ENCODE results near the gene CPA2. TPM values are rescaled to one million over a fixed set of nuclear protein-coding genes. Genes with fewer than 3 reads are reported as not detected.

The CPA2 gene
- total and polyA plus RNA-seq, 9 donors, result 0.05 to 3.6 (median 0.80) TPM; not detected in 4

GRCh38 chr7:130337410-130337971 is 70.8 kb downstream of the CPA2 start:
- TF ChIP-seq POLR2A (IDR thresholded peaks at IDR 0.05) (no peak), EP300 (IDR thresholded peaks at IDR 0.05) (no peak)
- TF ChIP-seq, protein P1, sequence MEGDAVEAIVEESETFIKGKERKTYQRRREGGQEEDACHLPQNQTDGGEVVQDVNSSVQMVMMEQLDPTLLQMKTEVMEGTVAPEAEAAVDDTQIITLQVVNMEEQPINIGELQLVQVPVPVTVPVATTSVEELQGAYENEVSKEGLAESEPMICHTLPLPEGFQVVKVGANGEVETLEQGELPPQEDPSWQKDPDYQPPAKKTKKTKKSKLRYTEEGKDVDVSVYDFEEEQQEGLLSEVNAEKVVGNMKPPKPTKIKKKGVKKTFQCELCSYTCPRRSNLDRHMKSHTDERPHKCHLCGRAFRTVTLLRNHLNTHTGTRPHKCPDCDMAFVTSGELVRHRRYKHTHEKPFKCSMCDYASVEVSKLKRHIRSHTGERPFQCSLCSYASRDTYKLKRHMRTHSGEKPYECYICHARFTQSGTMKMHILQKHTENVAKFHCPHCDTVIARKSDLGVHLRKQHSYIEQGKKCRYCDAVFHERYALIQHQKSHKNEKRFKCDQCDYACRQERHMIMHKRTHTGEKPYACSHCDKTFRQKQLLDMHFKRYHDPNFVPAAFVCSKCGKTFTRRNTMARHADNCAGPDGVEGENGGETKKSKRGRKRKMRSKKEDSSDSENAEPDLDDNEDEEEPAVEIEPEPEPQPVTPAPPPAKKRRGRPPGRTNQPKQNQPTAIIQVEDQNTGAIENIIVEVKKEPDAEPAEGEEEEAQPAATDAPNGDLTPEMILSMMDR (IDR thresholded peaks at IDR 0.05), result no peak
- DNase-seq, result no peak
- H3K9me3 ChIP-seq, result no peaks in the 10 kb centered on the region
- no peaks in the 10 kb centered on the region for H3K36me3 ChIP-seq
- WGBS, 3 donors, result 77 to 85% (median 83%) methylated on average over 6 of the region's 6 CpGs
- H3K27ac ChIP-seq, result no peak overlapping the region
- H3K4me1 ChIP-seq (ENCODE audit: insufficient read depth), result no peaks in the 10 kb centered on the region
- H3K27me3 ChIP-seq, result no peaks in the 10 kb centered on the region
- intact Hi-C loops (cut with DNase I), result no loop called here
- no peak overlapping the region for H3K4me3 ChIP-seq

DNA sequence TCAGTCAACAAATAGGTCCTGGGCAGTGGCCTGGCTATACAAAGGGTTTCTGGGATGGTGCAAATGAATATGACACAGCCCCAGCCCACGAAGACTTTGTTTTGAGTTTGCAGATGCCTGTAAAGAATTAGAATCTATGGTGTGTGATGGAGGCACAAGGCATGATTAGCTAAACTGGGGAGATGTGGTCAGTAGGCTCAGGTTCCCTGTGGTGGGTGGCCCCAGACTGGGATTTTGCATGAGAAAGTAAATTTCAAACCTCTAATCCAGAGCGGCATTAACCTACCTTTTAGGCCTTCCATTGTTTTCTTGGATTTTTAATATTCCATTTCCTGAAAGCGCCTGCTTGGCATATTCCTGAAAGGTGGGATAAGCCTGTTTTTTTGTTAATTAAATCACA is 71.6 kb downstream of the CPA2 start:
- Histone ChIP-seq H3K9me3 (no peaks in the 10 kb centered on the region), H3K4me3 (no peak overlapping the region), H3K27me3 (no peaks in the 10 kb centered on the region), H3K27ac (no peak overlapping the region), H3K4me1 (ENCODE audit: insufficient read depth) (no peaks in the 10 kb centered on the region), H3K36me3 (no peaks in the 10 kb centered on the region)
- 93 to 98% (median 97%) methylated on average over 3 of the region's 3 CpGs for WGBS, 3 donors
- TF ChIP-seq, protein P1 (IDR thresholded peaks at IDR 0.05), result no peak
- TF ChIP-seq POLR2A (IDR thresholded peaks at IDR 0.05) (no peak), EP300 (IDR thresholded peaks at IDR 0.05) (no peak)
- no peak for DNase-seq
- intact Hi-C loops (cut with DNase I), result no loop called here

Other genes starting within 250 kb of the CPA2 start
- 10 to 100 TPM in 6 of 7 donors, 1 to 10 TPM in 1; 7.2 to 16.5 (median 12.8) TPM for gene ZC3HC1, start 215.5 kb upstream of the CPA2 start, total RNA-seq
- 10 to 100 TPM; 10.7 to 13.3 TPM for gene ZC3HC1, start 215.5 kb upstream of the CPA2 start, polyA plus RNA-seq
- gene KLHDC10, start 196.3 kb upstream of the CPA2 start, total RNA-seq, result 10 to 100 TPM; 11.3 to 36.4 (median 28.5) TPM
- 10 to 100 TPM; 11.8 to 25.0 TPM for gene KLHDC10, start 196.3 kb upstream of the CPA2 start, polyA plus RNA-seq
- 10 to 100 TPM in 6 of 7 donors, 1 to 10 TPM in 1; 7.6 to 26.1 (median 15.5) TPM for gene TMEM209, start 61.5 kb upstream of the CPA2 start, total RNA-seq
- gene TMEM209, start 61.5 kb upstream of the CPA2 start, polyA plus RNA-seq, result 10 to 100 TPM in 1 of 2 donors, 1 to 10 TPM in 1; 7.8 to 13.1 TPM
- gene SSMEM1, start 59.0 kb upstream of the CPA2 start, total RNA-seq, result not detected
- not detected for gene SSMEM1, start 59.0 kb upstream of the CPA2 start, polyA plus RNA-seq
- gene CPA4, start 26.3 kb downstream of the CPA2 start, total RNA-seq, result under 1 TPM in 4 of 7 donors, not detected in 3; 0.27 to 0.48 (median 0.33) TPM
- 1 to 10 TPM in 1 of 2 donors, under 1 TPM in 1; 0.13 to 1.7 TPM for gene CPA4, start 26.3 kb downstream of the CPA2 start, polyA plus RNA-seq
- gene CPA5, start 78.0 kb downstream of the CPA2 start, total RNA-seq, result not detected
- gene CPA5, start 78.0 kb downstream of the CPA2 start, polyA plus RNA-seq, result not detected
- gene CPA1, start 113.6 kb downstream of the CPA2 start, total RNA-seq, result 10 to 100 TPM in 2 of 7 donors, 1 to 10 TPM in 3, not detected in 2; 1.3 to 32.4 (median 5.5) TPM
- under 1 TPM; 0.31 to 0.35 TPM for gene CPA1, start 113.6 kb downstream of the CPA2 start, polyA plus RNA-seq
- gene CEP41, start 174.2 kb downstream of the CPA2 start, total RNA-seq, result 10 to 100 TPM in 5 of 7 donors, 1 to 10 TPM in 2; 1.8 to 21.3 (median 10.5) TPM
- gene CEP41, start 174.2 kb downstream of the CPA2 start, polyA plus RNA-seq, result 10 to 100 TPM in 1 of 2 donors, 1 to 10 TPM in 1; 4.7 to 15.3 TPM
- 10 to 100 TPM; 16.2 to 64.5 (median 35.5) TPM for gene MEST, start 225.2 kb downstream of the CPA2 start, total RNA-seq
- gene MEST, start 225.2 kb downstream of the CPA2 start, polyA plus RNA-seq, result 10 to 100 TPM; 19.3 to 38.7 TPM